HFFc6 (cell line): ENCODE measurements around the gene EGFR. TPM values are rescaled to one million over a fixed set of nuclear protein-coding genes. Genes with fewer than 3 reads are reported as not detected.

Source experiments
- DNase-seq: peaks from one replicate; pipeline ENCODE4 v3.0.0-alpha.2; 2018
- H3K27ac Mint-ChIP-seq: 2 replicates; pipeline ENCODE4 v1.8.0; 2020; ENCODE audit warnings: mild to moderate bottlenecking, mixed read lengths
- H3K27me3 Mint-ChIP-seq: 2 replicates; pipeline ENCODE4 v1.8.0; 2021; ENCODE audit warnings: mild to moderate bottlenecking, moderate library complexity, mixed read lengths; ENCODE audit not compliant: insufficient read depth
- H3K36me3 Mint-ChIP-seq: 2 replicates; pipeline ENCODE4 v1.8.0; 2021; ENCODE audit warnings: low read depth, mixed read lengths
- H3K4me1 Mint-ChIP-seq: 2 replicates; pipeline ENCODE4 v1.8.0; 2020; ENCODE audit warnings: low read depth, mixed read lengths
- H3K4me3 Mint-ChIP-seq: 2 replicates; pipeline ENCODE4 v1.8.0; 2020; ENCODE audit warnings: mild to moderate bottlenecking, moderate library complexity, mixed read lengths
- H3K9me3 Mint-ChIP-seq: 2 replicates; pipeline ENCODE4 v1.8.0; 2020; ENCODE audit warnings: mild to moderate bottlenecking, mixed read lengths
- CTCF ChIP-seq: fragments of 200-600 bp; sonication (generic); IDR thresholded peaks from 2 replicates; pipeline ENCODE4 v1.5.0; 2021; ENCODE audit warnings: antibody characterized with exemption, mild to moderate bottlenecking
- total RNA-seq, 6 experiments: library from RNA; stranded (reverse); fragmentation: NEBNext Ultra II Directional; extraction: Animal tissue kit (Norgen Biotek cat#: 25700); gene quantifications; 2 replicates in 1 of 6; 3 replicates in 5 of 6; pipeline ENCODE4 v1.2.3, GENCODE V29; 2021

Gene EGFR
- total RNA-seq, 6 experiments from 2014 or later: 69.9 to 87.2 (median 77.0) TPM

- Mint-ChIP-seq H3K4me3 (peak overlapping the region; percentile 34; the same call in 1 of the 2 replicates), H3K27ac (peak overlapping the region; percentile 94), H3K36me3 (peaks cover 41% of the 10 kb centered on the region), H3K9me3 (no peaks in the 10 kb centered on the region), H3K27me3 (peaks cover 1% of the 10 kb centered on the region; the same call in 1 of the 2 replicates), H3K4me1 (peaks cover 88% of the 10 kb centered on the region)
- DNase-seq: peak; percentile 50
- TF ChIP-seq CTCF: no peak
These were observed 6.0 kb downstream of the EGFR start for GRCh38 chr7:55024776-55025175.

- peak overlapping the region; percentile 69 for H3K4me3 Mint-ChIP-seq
- H3K9me3 Mint-ChIP-seq: no peaks in the 10 kb centered on the region
- peak overlapping the region; percentile 94 for H3K27ac Mint-ChIP-seq
- no peak for TF ChIP-seq CTCF
- peaks cover 94% of the 10 kb centered on the region for H3K4me1 Mint-ChIP-seq
- H3K36me3 Mint-ChIP-seq: peaks cover 38% of the 10 kb centered on the region
- no peak for DNase-seq
- H3K27me3 Mint-ChIP-seq: peaks cover 1% of the 10 kb centered on the region
These were observed 7.4 kb downstream of the EGFR start for GRCh38 chr7:55026086-55026790.

GRCh38 chr7:55026867-55027490 lies 8.2 kb downstream of the EGFR start:
- no peak for DNase-seq
- no peak for TF ChIP-seq CTCF
- Mint-ChIP-seq H3K27ac (peak overlapping the region; percentile 94), H3K4me1 (peaks cover 94% of the 10 kb centered on the region), H3K9me3 (no peaks in the 10 kb centered on the region), H3K36me3 (peaks cover 38% of the 10 kb centered on the region; the same call in 1 of the 2 replicates), H3K4me3 (peak overlapping the region; percentile 69), H3K27me3 (peaks cover 1% of the 10 kb centered on the region)

GRCh38 chr7:55028011-55028410 lies 9.2 kb downstream of the EGFR start:
- peaks cover 94% of the 10 kb centered on the region for H3K4me1 Mint-ChIP-seq
- no peak for DNase-seq
- H3K27ac Mint-ChIP-seq: no peak overlapping the region
- no peak overlapping the region for H3K4me3 Mint-ChIP-seq
- TF ChIP-seq CTCF: no peak
- peaks cover 34% of the 10 kb centered on the region; the same call in 1 of the 2 replicates for H3K36me3 Mint-ChIP-seq
- no peaks in the 10 kb centered on the region for H3K9me3 Mint-ChIP-seq
- peaks cover 1% of the 10 kb centered on the region for H3K27me3 Mint-ChIP-seq

- Mint-ChIP-seq H3K9me3 (no peaks in the 10 kb centered on the region), H3K27me3 (no peaks in the 10 kb centered on the region; the same call in 1 of the 2 replicates), H3K4me3 (peak overlapping the region; percentile 64), H3K4me1 (peaks cover 93% of the 10 kb centered on the region), H3K27ac (peak overlapping the region; percentile 79), H3K36me3 (peaks cover 29% of the 10 kb centered on the region; the same call in 1 of the 2 replicates)
- DNase-seq: peak; percentile 43
- no peak for TF ChIP-seq CTCF
These were observed 11.5 kb downstream of the EGFR start for GRCh38 chr7:55030314-55030713.
